GM12872 (cell line): Measurements from ENCODE around the gene DDX17.

Experiments
- CTCF ChIP-seq: IDR thresholded peaks from 3 replicates; pipeline ENCODE4 v1.5.1; 2011; ENCODE audit warnings: low read depth, mild to moderate bottlenecking, low read length, moderate library complexity; ENCODE audit not compliant: insufficient read depth

DDX17 gene

GRCh38 chr22:38481871-38482332, 24.2 kb downstream of the DDX17 start:
- no peak for TF ChIP-seq CTCF

GRCh38 chr22:38481162-38481870, 24.8 kb downstream of the DDX17 start:
- no peak for TF ChIP-seq CTCF

GRCh38 chr22:38479096-38479837, 26.8 kb downstream of the DDX17 start:
- TF ChIP-seq CTCF, result no peak

- TF ChIP-seq CTCF, result no peak
Measured at GRCh38 chr22:38477585-38477984, 28.5 kb downstream of the DDX17 start.

GRCh38 chr22:38474003-38474607, 32.0 kb downstream of the DDX17 start:
- no peak for TF ChIP-seq CTCF

DNA sequence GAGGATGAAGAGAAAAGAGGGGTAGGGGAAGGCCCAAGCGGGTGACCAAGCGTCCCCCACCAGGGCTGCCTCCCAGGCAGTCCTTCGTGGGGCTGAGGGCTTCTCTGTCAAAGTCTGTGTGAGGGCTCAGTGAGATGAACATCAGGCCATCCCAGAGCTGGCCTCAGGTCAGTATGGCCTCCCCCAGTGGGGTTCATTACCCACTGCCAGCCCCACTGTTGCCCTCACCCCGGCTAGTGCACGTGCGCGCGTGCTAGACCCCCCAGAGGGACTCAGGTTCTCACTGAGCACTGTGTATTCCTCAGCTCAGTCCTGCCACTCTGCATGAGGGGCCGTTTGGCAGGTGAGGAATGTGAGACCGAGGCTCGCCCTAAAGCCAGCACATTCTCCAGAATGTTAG, 34.9 kb downstream of the DDX17 start:
- TF ChIP-seq CTCF, result no peak

DNA sequence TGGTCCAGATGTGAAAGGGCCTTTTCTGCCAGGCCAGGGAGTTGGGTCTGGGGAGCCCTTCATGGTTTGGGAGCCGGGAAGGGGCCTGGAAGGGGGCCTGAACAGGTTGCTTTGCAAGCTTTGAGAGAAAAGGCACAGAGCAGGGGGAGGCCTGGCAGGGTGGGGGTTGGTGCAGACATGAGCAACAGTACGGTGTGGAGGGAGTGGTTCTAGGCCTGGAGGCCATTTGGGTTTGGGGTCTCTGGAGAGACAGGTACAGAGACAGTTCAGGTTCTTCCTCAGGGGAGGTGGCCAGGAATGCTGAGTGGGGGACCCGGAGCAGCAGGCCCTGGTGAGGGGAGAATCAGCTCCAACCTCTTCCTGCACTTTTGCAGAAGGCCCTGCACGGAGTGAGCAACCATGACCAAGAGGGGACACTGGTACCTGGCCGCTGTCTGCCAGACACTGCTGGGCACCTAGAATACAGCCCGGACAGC, 36.8 kb downstream of the DDX17 start:
- no peak for TF ChIP-seq CTCF
